Cerebellar nuclear complex (tissue), 1 donor: ENCODE measurements around the gene E2F1.

Source experiments
- DNase-seq, 2 experiments: peaks; one replicate each; lab custom pipeline; 2025; lab: John Stamatoyannopoulos, UW

The E2F1 gene

GRCh38 chr20:33687370-33687915, 1.3 kb upstream of the E2F1 start:
- no peak for DNase-seq

GRCh38 chr20:33686984-33687366, 790 bp upstream of the E2F1 start:
- DNase-seq = no peak

GRCh38 chr20:33685328-33686099, 671 bp downstream of the E2F1 start:
- DNase-seq = no peak

GRCh38 chr20:33684533-33685327, 1.5 kb downstream of the E2F1 start:
- no peak for DNase-seq

GRCh38 chr20:33681728-33682353, 4.3 kb downstream of the E2F1 start:
- DNase-seq = no peak

- DNase-seq = no peak
Observed at GRCh38 chr20:33681288-33681687, 4.9 kb downstream of the E2F1 start.

GRCh38 chr20:33680686-33681085, 5.5 kb downstream of the E2F1 start:
- no peak for DNase-seq

GRCh38 chr20:33679758-33680485, 6.3 kb downstream of the E2F1 start:
- no peak for DNase-seq

GRCh38 chr20:33677991-33678702, 8.0 kb downstream of the E2F1 start:
- DNase-seq = no peak

- no peak for DNase-seq
Observed at GRCh38 chr20:33676652-33677645, 9.2 kb downstream of the E2F1 start.

GRCh38 chr20:33676121-33676520, 10.1 kb downstream of the E2F1 start:
- no peak for DNase-seq

GRCh38 chr20:33675136-33675959, 10.8 kb downstream of the E2F1 start:
- DNase-seq = no peak

GRCh38 chr20:33674294-33675135, 11.7 kb downstream of the E2F1 start, which contains the start of gene NECAB3:
Gene NECAB3 (minus strand): TSS chr20:33674428. CDS start chr20:33674352, 76 bp downstream.
- DNase-seq = no peak

- no peak for DNase-seq
Observed at GRCh38 chr20:33673410-33674293, 12.5 kb downstream of the E2F1 start.

- DNase-seq = no peak
Observed at GRCh38 chr20:33673114-33673409, 13.1 kb downstream of the E2F1 start.

GRCh38 chr20:33672426-33673113, 13.6 kb downstream of the E2F1 start:
- no peak for DNase-seq
